ENCODE data around the gene UBC. TPM values are rescaled to one million over a fixed set of nuclear protein-coding genes. Genes with fewer than 3 reads are reported as not detected.
A peak's percentile ranks its signal among the peaks of the same experiment; 100 is the strongest.

Gene UBC
- total RNA-seq, 1 experiment from 2014 or later: 1,479 TPM

GRCh38 chr12:124865728-124866127, 48.7 kb downstream of the UBC start:
- DNase-seq (ENCODE audit: low read depth): no peak

- DNase-seq (ENCODE audit: low read depth): no peak
These were observed 50.1 kb downstream of the UBC start for GRCh38 chr12:124864326-124864752.

GRCh38 chr12:124863416-124864325, 50.8 kb downstream of the UBC start, which contains the start of gene SCARB1:
Gene SCARB1, minus strand, starts transcription at chr12:124863864. Its CDS starts 144 bp downstream, at chr12:124863720.
- DNase-seq (ENCODE audit: low read depth): peak; percentile 60

DNA sequence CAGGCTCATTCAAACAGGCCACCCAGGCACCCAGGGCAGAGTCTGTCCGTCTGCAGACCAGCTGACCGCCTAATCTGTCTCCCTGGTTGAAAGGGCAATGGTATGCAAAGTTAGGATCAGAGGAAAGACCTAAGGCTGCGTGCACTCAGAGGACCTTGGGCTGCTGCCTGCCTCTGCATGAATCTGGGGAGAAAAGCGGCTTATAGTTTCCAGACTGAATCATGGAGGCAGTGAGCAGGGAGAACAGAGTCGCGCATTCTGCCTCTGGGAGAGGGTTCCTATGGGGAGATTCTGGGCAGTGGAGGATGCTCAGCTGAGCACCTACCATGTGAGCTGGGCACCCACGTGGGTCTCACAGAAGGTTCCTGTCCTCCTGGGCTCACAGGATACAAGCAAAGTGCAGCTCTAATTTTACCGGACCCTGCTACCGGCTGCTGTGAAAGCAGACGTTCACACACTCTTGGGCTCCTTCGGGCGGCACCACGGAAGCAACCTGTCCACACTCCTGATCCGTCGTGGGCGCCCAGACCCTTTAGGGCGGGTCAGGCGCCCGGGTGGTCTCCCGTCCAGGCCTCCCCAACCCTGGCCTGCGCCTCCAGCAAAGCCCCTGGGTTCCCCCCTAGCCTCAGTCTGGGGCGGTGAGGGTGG, 51.6 kb downstream of the UBC start:
- DNase-seq (ENCODE audit: low read depth): no peak

DNA sequence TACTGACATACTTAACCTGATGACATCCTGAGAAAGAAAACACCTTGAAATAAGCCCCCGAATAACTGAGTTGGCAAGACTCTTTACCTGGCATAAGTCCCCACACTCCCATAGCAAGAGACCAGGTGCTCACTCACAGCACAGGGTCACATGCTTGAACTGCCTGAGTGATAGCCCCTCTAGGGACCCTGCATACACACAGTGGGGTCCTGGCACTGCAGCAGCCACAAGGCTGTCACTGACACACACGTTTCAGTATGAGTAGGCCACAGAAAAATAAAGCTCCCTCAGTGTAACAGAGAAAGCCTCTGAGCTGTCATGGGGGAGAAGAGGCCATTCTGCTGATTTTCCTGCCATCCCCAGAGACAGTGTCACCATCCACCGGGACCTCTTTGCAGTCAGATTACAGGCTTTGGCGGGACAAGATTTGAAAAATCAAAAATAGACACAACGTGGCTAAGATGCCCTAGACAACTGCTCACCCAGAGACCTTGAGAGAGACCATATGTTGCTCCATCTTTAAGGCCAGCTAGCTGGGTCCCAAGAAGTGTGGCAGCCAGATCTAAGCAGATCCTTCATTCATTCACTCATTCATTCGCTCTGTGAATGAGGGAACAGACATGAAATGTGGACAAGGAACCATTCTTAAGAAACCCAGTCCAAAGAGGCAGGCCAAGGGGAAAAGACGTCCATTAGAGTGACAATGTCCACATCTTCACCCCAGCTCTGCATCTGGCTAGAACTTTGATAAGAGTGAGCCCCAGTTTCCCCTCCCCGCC, 52.4 kb downstream of the UBC start:
- no peak for DNase-seq (ENCODE audit: low read depth)

Other genes starting within 250 kb of the UBC start
- 3.3 and 7.3 TPM in 2 replicates for gene SCARB1, start 50.8 kb downstream of the UBC start, total RNA-seq (2014; rRNA removed)
- gene DHX37, start 74.5 kb upstream of the UBC start, total RNA-seq (2014; rRNA removed): 23.1 and 24.4 TPM in 2 replicates
- gene BRI3BP, start 79.0 kb upstream of the UBC start, total RNA-seq (2014; rRNA removed): 11.2 and 13.1 TPM in 2 replicates
- 16.0 and 16.3 TPM in 2 replicates for gene AACS, start 150.8 kb upstream of the UBC start, total RNA-seq (2014; rRNA removed)

Measured in LHCN-M2 (cell line).